Measurements from ENCODE around the gene TNFAIP2. TPM values are rescaled to one million over a fixed set of nuclear protein-coding genes. Genes with fewer than 3 reads are reported as not detected.
"Not testable (repeated sequence)": the region's sequence is repeated elsewhere in the genome, so short reads cannot be mapped to it uniquely, and the experiment has no call there.

Gene TNFAIP2
- total RNA-seq, 1 experiment from 2014 or later: 8.1 TPM

- H3K27me3 Mint-ChIP-seq (ENCODE audit: insufficient read depth, unreplicated experiment); H3K36me3 ChIP-seq (ENCODE audit: control insufficient read depth, insufficient read depth, low read length); H3K4me1 Mint-ChIP-seq (ENCODE audit: low read depth, unreplicated experiment); intact Hi-C loops (cut with micrococcal nuclease; ENCODE audit: unreplicated experiment); H3K4me3 Mint-ChIP-seq (ENCODE audit: unreplicated experiment); BruUV-seq (replicated peaks); H3K36me3 Mint-ChIP-seq (ENCODE audit: insufficient read depth, unreplicated experiment); H3K27me3 ChIP-seq (replicated peaks; ENCODE audit: control insufficient read depth, insufficient read depth, low read length); POLR2A ChIA-PET; H3K4me3 ChIP-seq (ENCODE audit: low read depth, low read length): not testable (repeated sequence)
- CTCF ChIA-PET: interaction anchor here (0.9 kb wide), 1 partner anchor 17 kb away, joined by 3 read pairs; no protein-coding TSS in a partner anchor
- peak overlapping the region; percentile 32 for H3K27ac Mint-ChIP-seq (ENCODE audit: unreplicated experiment)
- Histone ChIP-seq H3K4me1 (peaks cover 14% of the 10 kb centered on the region), H3K9me3 (peaks cover 21% of the 10 kb centered on the region)
- DNase-seq: peak; percentile 71 to 72
- H3K9me3 Mint-ChIP-seq (ENCODE audit: unreplicated experiment): peaks cover 10% of the 10 kb centered on the region
These were observed 52.9 kb downstream of the TNFAIP2 start for GRCh38 chr14:103176176-103176575.

DNA sequence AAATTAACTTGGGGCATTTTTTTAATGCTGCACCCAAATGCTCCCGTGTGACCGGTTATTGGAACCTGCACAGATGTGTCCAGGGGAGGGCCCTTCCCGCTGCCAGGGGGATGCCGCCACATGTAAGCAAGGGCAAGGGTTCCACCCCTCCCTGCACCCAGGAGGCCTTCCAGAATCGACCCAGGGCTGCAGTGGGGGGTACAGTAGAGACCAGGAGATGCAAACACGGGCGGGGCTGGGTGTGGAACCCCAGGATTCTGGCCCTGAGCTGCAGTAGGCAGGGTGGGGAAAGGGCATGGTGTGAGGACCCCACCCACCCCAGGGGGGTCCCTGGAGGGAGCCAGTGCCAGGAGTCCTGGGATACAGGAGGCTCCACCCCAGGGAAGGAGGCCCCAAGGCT is 54.1 kb downstream of the TNFAIP2 start:
- peaks cover 6% of the 10 kb centered on the region for H3K4me1 Mint-ChIP-seq (ENCODE audit: low read depth, unreplicated experiment)
- H3K27me3 ChIP-seq (replicated peaks; ENCODE audit: control insufficient read depth, insufficient read depth, low read length): no peaks in the 10 kb centered on the region
- POLR2A ChIA-PET: no interaction called here
- H3K27me3 Mint-ChIP-seq (ENCODE audit: insufficient read depth, unreplicated experiment): no peaks in the 10 kb centered on the region
- peaks cover 21% of the 10 kb centered on the region for H3K9me3 ChIP-seq
- intact Hi-C loops (cut with micrococcal nuclease; ENCODE audit: unreplicated experiment): no loop called here
- H3K36me3 ChIP-seq (ENCODE audit: control insufficient read depth, insufficient read depth, low read length): no peaks in the 10 kb centered on the region
- no peak overlapping the region for H3K27ac Mint-ChIP-seq (ENCODE audit: unreplicated experiment)
- DNase-seq: no peak
- BruUV-seq (replicated peaks): no TSS peak
- CTCF ChIA-PET: no interaction called here
- H3K9me3 Mint-ChIP-seq (ENCODE audit: unreplicated experiment): peaks cover 9% of the 10 kb centered on the region
- no peak overlapping the region for H3K4me3 ChIP-seq (ENCODE audit: low read depth, low read length)
- H3K36me3 Mint-ChIP-seq (ENCODE audit: insufficient read depth, unreplicated experiment): peaks cover 6% of the 10 kb centered on the region
- H3K4me3 Mint-ChIP-seq (ENCODE audit: unreplicated experiment): no peak overlapping the region
- H3K4me1 ChIP-seq: peaks cover 14% of the 10 kb centered on the region
- TF ChIP-seq, protein P1, sequence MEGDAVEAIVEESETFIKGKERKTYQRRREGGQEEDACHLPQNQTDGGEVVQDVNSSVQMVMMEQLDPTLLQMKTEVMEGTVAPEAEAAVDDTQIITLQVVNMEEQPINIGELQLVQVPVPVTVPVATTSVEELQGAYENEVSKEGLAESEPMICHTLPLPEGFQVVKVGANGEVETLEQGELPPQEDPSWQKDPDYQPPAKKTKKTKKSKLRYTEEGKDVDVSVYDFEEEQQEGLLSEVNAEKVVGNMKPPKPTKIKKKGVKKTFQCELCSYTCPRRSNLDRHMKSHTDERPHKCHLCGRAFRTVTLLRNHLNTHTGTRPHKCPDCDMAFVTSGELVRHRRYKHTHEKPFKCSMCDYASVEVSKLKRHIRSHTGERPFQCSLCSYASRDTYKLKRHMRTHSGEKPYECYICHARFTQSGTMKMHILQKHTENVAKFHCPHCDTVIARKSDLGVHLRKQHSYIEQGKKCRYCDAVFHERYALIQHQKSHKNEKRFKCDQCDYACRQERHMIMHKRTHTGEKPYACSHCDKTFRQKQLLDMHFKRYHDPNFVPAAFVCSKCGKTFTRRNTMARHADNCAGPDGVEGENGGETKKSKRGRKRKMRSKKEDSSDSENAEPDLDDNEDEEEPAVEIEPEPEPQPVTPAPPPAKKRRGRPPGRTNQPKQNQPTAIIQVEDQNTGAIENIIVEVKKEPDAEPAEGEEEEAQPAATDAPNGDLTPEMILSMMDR (IDR thresholded peaks at IDR 0.05; ENCODE audit: insufficient read depth in 1 of 2, low read depth in 1 of 2, low read length in 1 of 2, severe bottlenecking in 1 of 2, unreplicated experiment in 1 of 2): no peak

GRCh38 chr14:103178521-103178920 is 55.3 kb downstream of the TNFAIP2 start:
- Mint-ChIP-seq H3K9me3 (ENCODE audit: unreplicated experiment) (peaks cover 9% of the 10 kb centered on the region), H3K4me3 (ENCODE audit: unreplicated experiment) (no peak overlapping the region), H3K4me1 (ENCODE audit: low read depth, unreplicated experiment) (no peaks in the 10 kb centered on the region), H3K27ac (ENCODE audit: unreplicated experiment) (no peak overlapping the region), H3K36me3 (ENCODE audit: insufficient read depth, unreplicated experiment) (no peaks in the 10 kb centered on the region), H3K27me3 (ENCODE audit: insufficient read depth, unreplicated experiment) (no peaks in the 10 kb centered on the region)
- Histone ChIP-seq H3K4me3 (ENCODE audit: low read depth, low read length) (no peak overlapping the region), H3K36me3 (ENCODE audit: control insufficient read depth, insufficient read depth, low read length) (no peaks in the 10 kb centered on the region), H3K9me3 (peaks cover 21% of the 10 kb centered on the region), H3K4me1 (peaks cover 14% of the 10 kb centered on the region), H3K27me3 (replicated peaks; ENCODE audit: control insufficient read depth, insufficient read depth, low read length) (no peaks in the 10 kb centered on the region)
- TF ChIP-seq, protein P1 (IDR thresholded peaks at IDR 0.05; ENCODE audit: insufficient read depth in 1 of 2, low read depth in 1 of 2, low read length in 1 of 2, severe bottlenecking in 1 of 2, unreplicated experiment in 1 of 2): no peak
- intact Hi-C loops (cut with micrococcal nuclease; ENCODE audit: unreplicated experiment): no loop called here
- BruUV-seq (replicated peaks): no TSS peak
- POLR2A ChIA-PET: no interaction called here
- no peak for DNase-seq
- CTCF ChIA-PET: interaction anchor here (0.9 kb wide), 1 partner anchor 74 kb away, joined by 3 read pairs; no protein-coding TSS in a partner anchor

DNA sequence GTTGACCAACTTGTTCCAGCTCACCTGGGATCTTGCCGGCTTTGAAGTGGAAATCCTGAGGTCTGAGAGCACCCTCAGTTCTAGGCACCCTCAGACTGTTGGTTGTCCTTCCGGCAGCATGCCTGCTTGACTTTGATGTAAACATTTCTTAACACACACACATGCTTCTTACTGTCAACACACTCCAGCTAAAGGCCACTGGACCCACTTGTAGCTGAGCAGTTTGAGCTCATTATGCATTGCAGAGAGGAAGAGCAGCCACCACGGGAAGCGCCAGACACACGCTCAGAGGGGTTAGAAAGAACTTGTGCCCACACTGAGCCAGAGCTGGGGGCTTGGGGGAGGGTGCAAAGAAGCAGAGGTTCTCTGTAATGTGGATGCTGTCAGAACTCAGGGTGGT is 55.8 kb downstream of the TNFAIP2 start:
- Mint-ChIP-seq H3K27ac (ENCODE audit: unreplicated experiment) (no peak overlapping the region), H3K36me3 (ENCODE audit: insufficient read depth, unreplicated experiment) (no peaks in the 10 kb centered on the region), H3K4me1 (ENCODE audit: low read depth, unreplicated experiment) (no peaks in the 10 kb centered on the region), H3K4me3 (ENCODE audit: unreplicated experiment) (no peak overlapping the region), H3K27me3 (ENCODE audit: insufficient read depth, unreplicated experiment) (no peaks in the 10 kb centered on the region), H3K9me3 (ENCODE audit: unreplicated experiment) (peaks cover 9% of the 10 kb centered on the region)
- no peak for DNase-seq
- ChIA-PET CTCF (interaction anchor here (0.9 kb wide), 1 partner anchor 74 kb away, joined by 3 read pairs; no protein-coding TSS in a partner anchor), POLR2A (no interaction called here)
- H3K9me3 ChIP-seq: peaks cover 21% of the 10 kb centered on the region
- no peaks in the 10 kb centered on the region for H3K27me3 ChIP-seq (replicated peaks; ENCODE audit: control insufficient read depth, insufficient read depth, low read length)
- H3K4me3 ChIP-seq (ENCODE audit: low read depth, low read length): no peak overlapping the region
- intact Hi-C loops (cut with micrococcal nuclease; ENCODE audit: unreplicated experiment): no loop called here
- H3K36me3 ChIP-seq (ENCODE audit: control insufficient read depth, insufficient read depth, low read length): no peaks in the 10 kb centered on the region
- peaks cover 14% of the 10 kb centered on the region for H3K4me1 ChIP-seq
- BruUV-seq (replicated peaks): no TSS peak
- TF ChIP-seq, protein P1 (IDR thresholded peaks at IDR 0.05; ENCODE audit: insufficient read depth in 1 of 2, low read depth in 1 of 2, low read length in 1 of 2, severe bottlenecking in 1 of 2, unreplicated experiment in 1 of 2): no peak

Measured in Caco-2 (cell line).